ENCODE measurements around the gene CNOT6L. TPM values are rescaled to one million over a fixed set of nuclear protein-coding genes. Genes with fewer than 3 reads are reported as not detected.

The CNOT6L gene
- total and polyA plus RNA-seq, 2 experiments from 2014 or later = 6.5 to 9.2 TPM

- Histone ChIP-seq H2AFZ (no peak overlapping the region), H3F3A (ENCODE audit: insufficient read depth) (no peaks in the 10 kb centered on the region), H3K9ac (no peak overlapping the region), H3K79me2 (ENCODE audit: insufficient read depth) (no peaks in the 10 kb centered on the region), H3K27ac (no peak overlapping the region), H3K27me3 (replicated peaks; ENCODE audit: insufficient read depth) (no peaks in the 10 kb centered on the region), H3K9me2 (ENCODE audit: insufficient read depth) (no peaks in the 10 kb centered on the region), H3K36me3 (ENCODE audit: low read depth) (no peaks in the 10 kb centered on the region), H4K20me1 (ENCODE audit: insufficient read depth) (no peaks in the 10 kb centered on the region), H3K4me3 (no peak overlapping the region), H3K4me1 (ENCODE audit: insufficient read depth) (no peaks in the 10 kb centered on the region), H3K9me3 (ENCODE audit: low read depth) (no peaks in the 10 kb centered on the region), H3K4me2 (ENCODE audit: unreplicated experiment) (no peak overlapping the region)
- DNase-seq = no peak
- 76 to 84% methylated on average over 1 of the region's 1 CpG for WGBS, 2 experiments (ENCODE audit: low coverage in 1 of 2, low lambda C conversion rate in 2 of 2, missing lambda C conversion rate in 2 of 2)
- TF ChIP-seq EZH2 (IDR thresholded peaks at IDR 0.05; ENCODE audit: insufficient read depth, poor library complexity, severe bottlenecking) = no peak
- TF ChIP-seq EZH2phosphoT487 (IDR thresholded peaks at IDR 0.05; ENCODE audit: insufficient read depth, low read depth) = no peak
- in situ Hi-C loops (cut with MboI) = no loop called here
These were observed 26.2 kb upstream of the CNOT6L start for GRCh38 chr4:77845400-77845799.

GRCh38 chr4:77844363-77844762 lies 25.2 kb upstream of the CNOT6L start:
- H3K79me2 ChIP-seq (ENCODE audit: insufficient read depth) = no peaks in the 10 kb centered on the region
- H4K20me1 ChIP-seq (ENCODE audit: insufficient read depth) = no peaks in the 10 kb centered on the region
- H3K4me1 ChIP-seq (ENCODE audit: insufficient read depth) = no peaks in the 10 kb centered on the region
- H3K27me3 ChIP-seq (replicated peaks; ENCODE audit: insufficient read depth) = no peaks in the 10 kb centered on the region
- WGBS, 2 experiments (ENCODE audit: low coverage in 1 of 2, low lambda C conversion rate in 2 of 2, missing lambda C conversion rate in 2 of 2) = 78 to 85% methylated on average over 1 of the region's 1 CpG
- no peaks in the 10 kb centered on the region for H3F3A ChIP-seq (ENCODE audit: insufficient read depth)
- H3K9ac ChIP-seq = no peak overlapping the region
- no peak overlapping the region for H2AFZ ChIP-seq
- H3K36me3 ChIP-seq (ENCODE audit: low read depth) = no peaks in the 10 kb centered on the region
- no peak for DNase-seq
- TF ChIP-seq EZH2phosphoT487 (IDR thresholded peaks at IDR 0.05; ENCODE audit: insufficient read depth, low read depth) (no peak), EZH2 (IDR thresholded peaks at IDR 0.05; ENCODE audit: insufficient read depth, poor library complexity, severe bottlenecking) (no peak)
- H3K9me3 ChIP-seq (ENCODE audit: low read depth) = no peaks in the 10 kb centered on the region
- no peaks in the 10 kb centered on the region for H3K9me2 ChIP-seq (ENCODE audit: insufficient read depth)
- H3K4me2 ChIP-seq (ENCODE audit: unreplicated experiment) = no peak overlapping the region
- no peak overlapping the region for H3K27ac ChIP-seq
- in situ Hi-C loops (cut with MboI) = no loop called here
- H3K4me3 ChIP-seq = no peak overlapping the region

GRCh38 chr4:77843628-77844027 lies 24.5 kb upstream of the CNOT6L start:
- Histone ChIP-seq H3F3A (ENCODE audit: insufficient read depth) (no peaks in the 10 kb centered on the region), H3K9me2 (ENCODE audit: insufficient read depth) (no peaks in the 10 kb centered on the region), H4K20me1 (ENCODE audit: insufficient read depth) (no peaks in the 10 kb centered on the region), H3K4me1 (ENCODE audit: insufficient read depth) (no peaks in the 10 kb centered on the region), H2AFZ (no peak overlapping the region), H3K4me2 (ENCODE audit: unreplicated experiment) (no peak overlapping the region), H3K4me3 (no peak overlapping the region), H3K9me3 (ENCODE audit: low read depth) (no peaks in the 10 kb centered on the region), H3K27ac (no peak overlapping the region), H3K9ac (no peak overlapping the region), H3K27me3 (replicated peaks; ENCODE audit: insufficient read depth) (no peaks in the 10 kb centered on the region), H3K36me3 (ENCODE audit: low read depth) (no peaks in the 10 kb centered on the region), H3K79me2 (ENCODE audit: insufficient read depth) (no peaks in the 10 kb centered on the region)
- 11 to 57% methylated on average over 1 of the region's 1 CpG for WGBS, 2 experiments (ENCODE audit: low coverage in 1 of 2, low lambda C conversion rate in 2 of 2, missing lambda C conversion rate in 2 of 2)
- in situ Hi-C loops (cut with MboI) = no loop called here
- no peak for DNase-seq
- TF ChIP-seq EZH2 (IDR thresholded peaks at IDR 0.05; ENCODE audit: insufficient read depth, poor library complexity, severe bottlenecking) = no peak

GRCh38 chr4:77834403-77834802 lies 15.2 kb upstream of the CNOT6L start:
- no peak overlapping the region for H2AFZ ChIP-seq

GRCh38 chr4:77833126-77833724 lies 14.1 kb upstream of the CNOT6L start:
- Histone ChIP-seq H3K4me1 (ENCODE audit: insufficient read depth) (no peaks in the 10 kb centered on the region), H3F3A (ENCODE audit: insufficient read depth) (no peaks in the 10 kb centered on the region), H3K79me2 (ENCODE audit: insufficient read depth) (no peaks in the 10 kb centered on the region), H3K4me3 (no peak overlapping the region), H3K9ac (no peak overlapping the region), H3K4me2 (ENCODE audit: unreplicated experiment) (no peak overlapping the region), H4K20me1 (ENCODE audit: insufficient read depth) (no peaks in the 10 kb centered on the region), H3K9me3 (ENCODE audit: low read depth) (no peaks in the 10 kb centered on the region), H3K27ac (no peak overlapping the region), H2AFZ (no peak overlapping the region), H3K27me3 (replicated peaks; ENCODE audit: insufficient read depth) (no peaks in the 10 kb centered on the region; the same call in 1 of the 2 replicates), H3K36me3 (ENCODE audit: low read depth) (no peaks in the 10 kb centered on the region), H3K9me2 (ENCODE audit: insufficient read depth) (no peaks in the 10 kb centered on the region)
- WGBS, 2 experiments (ENCODE audit: low coverage in 1 of 2, low lambda C conversion rate in 2 of 2, missing lambda C conversion rate in 2 of 2) = 38 to 40% methylated on average over 2 of the region's 2 CpGs
- DNase-seq = no peak
- in situ Hi-C loops (cut with MboI) = no loop called here
- no peak for TF ChIP-seq EZH2 (IDR thresholded peaks at IDR 0.05; ENCODE audit: insufficient read depth, poor library complexity, severe bottlenecking)
- no peak for TF ChIP-seq EZH2phosphoT487 (IDR thresholded peaks at IDR 0.05; ENCODE audit: insufficient read depth, low read depth)

More at GRCh38 chr4:77834403-77834802, 15.2 kb upstream of the CNOT6L start:
- Histone ChIP-seq H3K4me3 (no peak overlapping the region), H3K4me1 (ENCODE audit: insufficient read depth) (no peaks in the 10 kb centered on the region), H3K4me2 (ENCODE audit: unreplicated experiment) (no peak overlapping the region), H3K27me3 (replicated peaks; ENCODE audit: insufficient read depth) (no peaks in the 10 kb centered on the region; the same call in 1 of the 2 replicates), H4K20me1 (ENCODE audit: insufficient read depth) (no peaks in the 10 kb centered on the region), H3K9ac (no peak overlapping the region), H3K36me3 (ENCODE audit: low read depth) (no peaks in the 10 kb centered on the region), H3K9me2 (ENCODE audit: insufficient read depth) (no peaks in the 10 kb centered on the region), H3K9me3 (ENCODE audit: low read depth) (no peaks in the 10 kb centered on the region), H3K27ac (no peak overlapping the region), H3F3A (ENCODE audit: insufficient read depth) (no peaks in the 10 kb centered on the region), H3K79me2 (ENCODE audit: insufficient read depth) (no peaks in the 10 kb centered on the region)
- no peak for DNase-seq
- in situ Hi-C loops (cut with MboI) = no loop called here
- TF ChIP-seq EZH2 (IDR thresholded peaks at IDR 0.05; ENCODE audit: insufficient read depth, poor library complexity, severe bottlenecking) = no peak
- WGBS, 2 experiments (ENCODE audit: low coverage in 1 of 2, low lambda C conversion rate in 2 of 2, missing lambda C conversion rate in 2 of 2) = 44 to 47% methylated on average over 4 of the region's 4 CpGs

Data from GM23248 (cell line).